ENCODE measurements around the gene SYNE1.

GRCh38 chr6:152188011-152188410 lies 449.2 kb downstream of the SYNE1 start:
- TF ChIP-seq CTCF (conservative IDR thresholded peaks at IDR 0.05) = no peak
- TF ChIP-seq ZFX (IDR thresholded peaks at IDR 0.05) = no peak

Data from C4-2B (cell line).